Measurements from ENCODE around the gene PRICKLE4. TPM values are rescaled to one million over a fixed set of nuclear protein-coding genes. Genes with fewer than 3 reads are reported as not detected.
A peak's percentile ranks its signal among the peaks of the same experiment; 100 is the strongest.

The PRICKLE4 gene
- total and polyA plus RNA-seq, 3 experiments from 2014 or later, result not detected

GRCh38 chr6:41734666-41735426 lies 45.7 kb upstream of the PRICKLE4 start:
- H3K9me3 ChIP-seq (ENCODE audit: low read length), result no peaks in the 10 kb centered on the region
- peak overlapping the region; percentile 54 for H3K4me3 ChIP-seq (ENCODE audit: low read length)
- Mint-ChIP-seq H3K27me3 (no peaks in the 10 kb centered on the region), H3K9me3 (no peaks in the 10 kb centered on the region), H3K36me3 (peaks cover 0 to 1% (median 0%) of the 10 kb centered on the region in 3 donors), H3K27ac (peak overlapping the region in 7 of 8 donors; percentile 54 to 85 (median 79)), H3K4me3 (peak overlapping the region; percentile 81 to 94 (median 84)), H3K4me1 (peaks cover 38 to 45% (median 39%) of the 10 kb centered on the region in 3 donors)
- POLR2A ChIA-PET, result interaction anchor here (0.6 to 2.7 kb wide), 6 partner anchors 52 to 1244 kb away, joined by 3 to 15 read pairs (median 3); partner anchors contain the start of genes NFYA, OARD1, PEX6 and TOMM6
- H3K27ac ChIP-seq (ENCODE audit: low read depth, low read length), result peak overlapping the region; percentile 65
- CTCF ChIA-PET, result interaction anchor here (0.9 to 4.9 kb wide), 10 partner anchors 9 to 370 kb away, joined by 3 to 26 read pairs (median 4); partner anchors contain the start of gene TOMM6
- no peaks in the 10 kb centered on the region for H3K36me3 ChIP-seq (ENCODE audit: insufficient read depth, low read length)
- H3K4me1 ChIP-seq (ENCODE audit: insufficient read depth, low read length), result peaks cover 46% of the 10 kb centered on the region
- peak; percentile 60 to 79 (median 70) for DNase-seq
- H3K27me3 ChIP-seq (ENCODE audit: insufficient read depth, low read length, poor library complexity, severe bottlenecking), result no peaks in the 10 kb centered on the region

GRCh38 chr6:41735427-41736185 lies 45.0 kb upstream of the PRICKLE4 start, which contains the start of gene TFEB:
Gene TFEB (minus strand): TSS chr6:41735608. CDS start chr6:41691213, 44,395 bp downstream.
- Histone ChIP-seq H3K36me3 (ENCODE audit: insufficient read depth, low read length) (no peaks in the 10 kb centered on the region), H3K27ac (ENCODE audit: low read depth, low read length) (peak within 1 kb of the TSS; percentile 65), H3K4me1 (ENCODE audit: insufficient read depth, low read length) (peaks cover 39% of the 10 kb centered on the region), H3K27me3 (ENCODE audit: insufficient read depth, low read length, poor library complexity, severe bottlenecking) (no peaks in the 10 kb centered on the region), H3K4me3 (ENCODE audit: low read length) (peak within 1 kb of the TSS; percentile 54), H3K9me3 (ENCODE audit: low read length) (no peaks in the 10 kb centered on the region)
- peak within 1 kb of the TSS; percentile 50 to 96 (median 81) for H3K27ac Mint-ChIP-seq
- H3K9me3 Mint-ChIP-seq, result no peaks in the 10 kb centered on the region
- ChIA-PET CTCF (interaction anchor here (0.8 to 4.9 kb wide), 6 partner anchors 10 to 51 kb away, joined by 3 to 26 read pairs (median 4); partner anchors contain the start of gene TOMM6), POLR2A (interaction anchor here (0.7 to 2.7 kb wide), 2 partner anchors 52 to 481 kb away, joined by 3 to 15 read pairs; partner anchors contain the start of gene TOMM6)
- peak within 1 kb of the TSS; percentile 81 to 94 (median 84) for H3K4me3 Mint-ChIP-seq
- peaks cover 31 to 37% (median 32%) of the 10 kb centered on the region in 3 donors for H3K4me1 Mint-ChIP-seq
- peaks cover 0 to 1% (median 0%) of the 10 kb centered on the region in 3 donors for H3K36me3 Mint-ChIP-seq
- no peaks in the 10 kb centered on the region for H3K27me3 Mint-ChIP-seq
- peak; percentile 89 to 94 (median 91) for DNase-seq

GRCh38 chr6:41736186-41736733 lies 44.3 kb upstream of the PRICKLE4 start:
- Mint-ChIP-seq H3K4me1 (peaks cover 24 to 31% (median 26%) of the 10 kb centered on the region in 3 donors), H3K4me3 (peak overlapping the region in 6 of 7 donors; percentile 75 to 90 (median 82))
- POLR2A ChIA-PET, result no interaction called here

GRCh38 chr6:41736800-41737555 lies 43.6 kb upstream of the PRICKLE4 start:
- peak overlapping the region in 1 of 8 donors; percentile 28 for H3K27ac Mint-ChIP-seq
- peaks cover 0 to under 1% of the 10 kb centered on the region in 2 donors for H3K27me3 Mint-ChIP-seq
- peaks cover 26% of the 10 kb centered on the region for H3K4me1 ChIP-seq (ENCODE audit: insufficient read depth, low read length)
- no peak overlapping the region for H3K4me3 ChIP-seq (ENCODE audit: low read length)
- H3K36me3 ChIP-seq (ENCODE audit: insufficient read depth, low read length), result no peaks in the 10 kb centered on the region
- POLR2A ChIA-PET, result no interaction called here
- H3K9me3 ChIP-seq (ENCODE audit: low read length), result no peaks in the 10 kb centered on the region
- DNase-seq, result no peak
- H3K9me3 Mint-ChIP-seq, result no peaks in the 10 kb centered on the region
- H3K27ac ChIP-seq (ENCODE audit: low read depth, low read length), result no peak overlapping the region
- peak overlapping the region in 1 of 7 donors; percentile 70 for H3K4me3 Mint-ChIP-seq
- CTCF ChIA-PET, result interaction anchor here (0.8 to 1.4 kb wide), 2 partner anchors 12 to 14 kb away, joined by 3 read pairs; no protein-coding TSS in a partner anchor
- H3K4me1 Mint-ChIP-seq, result peaks cover 17 to 24% (median 20%) of the 10 kb centered on the region in 3 donors
- H3K27me3 ChIP-seq (ENCODE audit: insufficient read depth, low read length, poor library complexity, severe bottlenecking), result no peaks in the 10 kb centered on the region
- H3K36me3 Mint-ChIP-seq, result peaks cover 0 to 1% (median 0%) of the 10 kb centered on the region in 3 donors

More at GRCh38 chr6:41736186-41736733, 44.3 kb upstream of the PRICKLE4 start:
- Histone ChIP-seq H3K9me3 (ENCODE audit: low read length) (no peaks in the 10 kb centered on the region), H3K4me3 (ENCODE audit: low read length) (no peak overlapping the region), H3K4me1 (ENCODE audit: insufficient read depth, low read length) (peaks cover 33% of the 10 kb centered on the region), H3K27me3 (ENCODE audit: insufficient read depth, low read length, poor library complexity, severe bottlenecking) (no peaks in the 10 kb centered on the region), H3K36me3 (ENCODE audit: insufficient read depth, low read length) (no peaks in the 10 kb centered on the region), H3K27ac (ENCODE audit: low read depth, low read length) (no peak overlapping the region)
- H3K9me3 Mint-ChIP-seq, result no peaks in the 10 kb centered on the region
- peaks cover 0 to 1% (median 0%) of the 10 kb centered on the region in 3 donors for H3K36me3 Mint-ChIP-seq
- H3K27me3 Mint-ChIP-seq, result no peaks in the 10 kb centered on the region
- DNase-seq, result no peak
- H3K27ac Mint-ChIP-seq, result peak overlapping the region in 1 of 8 donors; percentile 78
- CTCF ChIA-PET, result interaction anchor here (0.8 to 4.9 kb wide), 3 partner anchors 13 to 51 kb away, joined by 3 to 26 read pairs (median 3); partner anchors contain the start of gene TOMM6

GRCh38 chr6:41737591-41738130 lies 42.9 kb upstream of the PRICKLE4 start:
- no peak for DNase-seq
- no peak overlapping the region for H3K4me3 ChIP-seq (ENCODE audit: low read length)
- H3K27ac ChIP-seq (ENCODE audit: low read depth, low read length), result no peak overlapping the region
- no peaks in the 10 kb centered on the region for H3K27me3 ChIP-seq (ENCODE audit: insufficient read depth, low read length, poor library complexity, severe bottlenecking)
- H3K27me3 Mint-ChIP-seq, result peaks cover 0 to 1% of the 10 kb centered on the region in 2 donors
- H3K9me3 Mint-ChIP-seq, result no peaks in the 10 kb centered on the region
- POLR2A ChIA-PET, result no interaction called here
- H3K27ac Mint-ChIP-seq, result peak overlapping the region in 2 of 8 donors; percentile 28 to 60
- H3K36me3 Mint-ChIP-seq, result peaks cover 0 to 1% (median 0%) of the 10 kb centered on the region in 3 donors
- peaks cover 10 to 17% (median 15%) of the 10 kb centered on the region in 3 donors for H3K4me1 Mint-ChIP-seq
- no peaks in the 10 kb centered on the region for H3K9me3 ChIP-seq (ENCODE audit: low read length)
- CTCF ChIA-PET, result no interaction called here
- H3K4me1 ChIP-seq (ENCODE audit: insufficient read depth, low read length), result peaks cover 19% of the 10 kb centered on the region
- peak overlapping the region in 1 of 7 donors; percentile 70 for H3K4me3 Mint-ChIP-seq
- no peaks in the 10 kb centered on the region for H3K36me3 ChIP-seq (ENCODE audit: insufficient read depth, low read length)

GRCh38 chr6:41739041-41739440 lies 41.5 kb upstream of the PRICKLE4 start:
- Mint-ChIP-seq H3K4me1 (peaks cover 0 to 4% (median 3%) of the 10 kb centered on the region in 3 donors), H3K27ac (peak overlapping the region in 1 of 8 donors; percentile 39), H3K27me3 (peaks cover 0 to 1% of the 10 kb centered on the region in 2 donors), H3K4me3 (no peak overlapping the region), H3K9me3 (peaks cover 0 to 2% (median 0%) of the 10 kb centered on the region in 5 donors), H3K36me3 (peaks cover 0 to 1% (median 0%) of the 10 kb centered on the region in 3 donors)
- Histone ChIP-seq H3K4me3 (ENCODE audit: low read length) (no peak overlapping the region), H3K27ac (ENCODE audit: low read depth, low read length) (no peak overlapping the region), H3K9me3 (ENCODE audit: low read length) (no peaks in the 10 kb centered on the region), H3K4me1 (ENCODE audit: insufficient read depth, low read length) (peaks cover 5% of the 10 kb centered on the region), H3K27me3 (ENCODE audit: insufficient read depth, low read length, poor library complexity, severe bottlenecking) (no peaks in the 10 kb centered on the region), H3K36me3 (ENCODE audit: insufficient read depth, low read length) (no peaks in the 10 kb centered on the region)
- ChIA-PET POLR2A (no interaction called here), CTCF (no interaction called here)
- DNase-seq, result no peak
